Stomach (tissue), 9 donors: ENCODE measurements around the gene PLEKHG2. TPM values are rescaled to one million over a fixed set of nuclear protein-coding genes. Genes with fewer than 3 reads are reported as not detected.
A peak's percentile ranks its signal among the peaks of the same experiment; 100 is the strongest.

ENCODE experiments used
- DNase-seq, 2 donors: peaks; one replicate each; pipeline versions ENCODE4 v3.0.0 to v3.0.0-alpha.2; 2013 to 2019
- H3K27ac ChIP-seq, 5 donors: fragments of 200-600 bp in 4 of 5; sonication (generic) in 4 of 5; one replicate each; pipeline ENCODE4 v1.5.1; 2013 to 2019; ENCODE audit warnings: mild to moderate bottlenecking in 1 of 5, moderate library complexity in 1 of 5
- H3K27me3 ChIP-seq, 3 donors: fragments of 200-600 bp; sonication (generic); one replicate each; pipeline ENCODE4 v1.5.1; 2017 to 2019; ENCODE audit warnings: mixed run types in 1 of 3
- H3K36me3 ChIP-seq, 4 donors: fragments of 200-600 bp; sonication (generic); 1 replicate in 3 of 4; 2 replicates in 1 of 4; pipeline ENCODE4 v1.5.1; 2016 to 2019
- H3K4me1 ChIP-seq, 4 donors: fragments of 200-600 bp; sonication (generic); one replicate each; pipeline ENCODE4 v1.5.1; 2016 to 2019
- H3K4me3 ChIP-seq, 4 donors: fragments of 200-600 bp; sonication (generic) in 3 of 4; one replicate each; pipeline ENCODE4 v1.5.1; 2016 to 2019; ENCODE audit warnings: mild to moderate bottlenecking in 1 of 4
- H3K9me3 ChIP-seq, 4 donors: fragments of 200-600 bp; sonication (generic); one replicate each; pipeline ENCODE4 v1.5.1; 2016 to 2019
- EP300 ChIP-seq: sonication (generic); formaldehyde crosslinking; IDR thresholded peaks from one replicate; pipeline ENCODE4 v1.6.1; 2017; ENCODE audit warnings: antibody characterized with exemption
- POLR2A ChIP-seq, 4 donors: fragments of 450-650 bp; IDR thresholded peaks; one replicate each; pipeline ENCODE4 v1.6.1; 2016; ENCODE audit warnings: antibody characterized with exemption in 4 of 4, control low read depth in 2 of 4, mild to moderate bottlenecking in 1 of 4, moderate library complexity in 1 of 4
- POLR2AphosphoS5 ChIP-seq, 3 donors: sonication (generic); formaldehyde crosslinking; IDR thresholded peaks; one replicate each; pipeline ENCODE4 v1.6.1; 2016; ENCODE audit warnings: antibody characterized with exemption in 3 of 3
- WGBS, 5 donors: extraction: QIAGEN DNeasy Blood & Tissue Kit in 3 of 5; methylation state at CpG; one replicate each; pipeline versions ENCODE4 v1.1.5 to v1.1.7; 2013 to 2018; 5-methylcytosine and 5-hydroxymethylcytosine counted together
- intact Hi-C: fragments of 100-400 bp; cut with DNase I; formaldehyde crosslinking; loops from one replicate; pipeline ENCODE4 v1.15.1; 2023; ENCODE audit warnings: low total_unique reads
- polyA plus RNA-seq, 3 donors: library from polyadenylated mRNA; stranded (reverse); fragments of 200-250 nt; gene quantifications; one replicate each; pipeline ENCODE4 v1.2.3, GENCODE V29; 2013
- total RNA-seq, 5 donors: library from RNA; depleted of rRNA; stranded (reverse); fragments of >200 nt; gene quantifications; one replicate each; pipeline versions ENCODE4 v1.1.0 to v1.2.3, GENCODE V29; 2014 to 2016
- TF ChIP-seq, protein P1 (sequence below), 7 experiments: fragments of 450-650 bp in 4 of 7; fragments of 200-600 bp in 3 of 7; sonication (generic) in 3 of 7; IDR thresholded peaks; one replicate each; pipeline ENCODE4 v1.5.1; 2016 to 2019; ENCODE audit warnings: antibody characterized with exemption in 7 of 7, control low read depth in 2 of 7, mild to moderate bottlenecking in 1 of 7
- donor health status: healthy with polysubstance abuse.
- donor health status: Bipolar disorder and iron deficiency.
- donor health status: healthy.

PLEKHG2 gene
- total and polyA plus RNA-seq, 8 donors = 1.4 to 20.2 (median 7.2) TPM

DNA sequence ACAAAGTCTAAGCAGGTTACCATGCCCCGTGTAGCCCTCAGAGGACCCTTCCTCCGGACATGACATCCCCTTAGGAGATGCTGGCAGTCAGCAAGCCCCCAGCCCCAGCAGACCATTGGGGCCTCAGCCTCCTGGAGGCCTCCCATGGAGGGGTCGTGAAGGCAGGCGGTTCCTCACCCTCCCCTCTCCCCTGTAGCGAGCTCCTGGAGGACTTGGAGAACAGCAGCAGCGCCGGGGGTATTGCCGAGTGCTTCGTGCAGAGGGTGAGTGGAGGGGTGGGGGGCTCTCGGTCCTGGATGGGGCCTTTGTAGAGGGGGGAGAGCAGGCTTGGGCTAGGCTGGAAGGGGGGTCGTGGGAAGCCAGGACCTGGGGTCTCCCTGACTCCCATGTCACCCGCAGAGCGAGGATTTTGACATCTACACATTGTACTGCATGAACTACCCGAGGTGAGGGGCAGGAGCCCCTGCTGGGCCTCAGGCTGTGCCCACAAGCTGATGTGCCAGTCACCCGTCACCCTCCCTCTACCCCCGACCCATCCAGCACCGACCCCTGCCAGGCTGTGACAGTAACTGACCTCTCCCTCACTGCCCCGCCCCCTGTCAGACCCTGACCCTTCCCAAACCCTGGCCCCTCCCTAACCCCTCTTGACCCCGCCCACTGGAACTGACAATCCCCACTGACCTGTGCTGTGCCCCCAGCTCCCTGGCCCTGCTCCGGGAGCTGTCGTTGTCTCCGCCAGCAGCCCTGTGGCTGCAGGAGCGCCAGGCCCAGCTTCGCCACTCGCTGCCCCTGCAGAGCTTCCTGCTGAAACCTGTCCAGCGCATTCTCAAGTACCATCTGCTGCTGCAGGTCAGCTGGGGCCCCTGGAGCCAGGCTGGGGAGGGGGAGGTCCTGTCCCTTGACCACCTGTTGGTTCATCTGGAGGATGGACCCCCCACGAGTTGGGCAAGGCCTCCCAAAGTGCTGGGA lies 4.0 kb downstream of the PLEKHG2 start:
- intact Hi-C loops = no loop called here
- peak overlapping the region in 3 of 5 donors; percentile 98 to 100 (median 98) for H3K27ac ChIP-seq
- DNase-seq = no peak
- TF ChIP-seq EP300 (no peak), POLR2A (IDR thresholded peaks at IDR 0.05) (no peak), POLR2AphosphoS5 (IDR thresholded peaks at IDR 0.05) (peak in 1 of 3 donors; percentile 20)
- TF ChIP-seq, protein P1, sequence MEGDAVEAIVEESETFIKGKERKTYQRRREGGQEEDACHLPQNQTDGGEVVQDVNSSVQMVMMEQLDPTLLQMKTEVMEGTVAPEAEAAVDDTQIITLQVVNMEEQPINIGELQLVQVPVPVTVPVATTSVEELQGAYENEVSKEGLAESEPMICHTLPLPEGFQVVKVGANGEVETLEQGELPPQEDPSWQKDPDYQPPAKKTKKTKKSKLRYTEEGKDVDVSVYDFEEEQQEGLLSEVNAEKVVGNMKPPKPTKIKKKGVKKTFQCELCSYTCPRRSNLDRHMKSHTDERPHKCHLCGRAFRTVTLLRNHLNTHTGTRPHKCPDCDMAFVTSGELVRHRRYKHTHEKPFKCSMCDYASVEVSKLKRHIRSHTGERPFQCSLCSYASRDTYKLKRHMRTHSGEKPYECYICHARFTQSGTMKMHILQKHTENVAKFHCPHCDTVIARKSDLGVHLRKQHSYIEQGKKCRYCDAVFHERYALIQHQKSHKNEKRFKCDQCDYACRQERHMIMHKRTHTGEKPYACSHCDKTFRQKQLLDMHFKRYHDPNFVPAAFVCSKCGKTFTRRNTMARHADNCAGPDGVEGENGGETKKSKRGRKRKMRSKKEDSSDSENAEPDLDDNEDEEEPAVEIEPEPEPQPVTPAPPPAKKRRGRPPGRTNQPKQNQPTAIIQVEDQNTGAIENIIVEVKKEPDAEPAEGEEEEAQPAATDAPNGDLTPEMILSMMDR (IDR thresholded peaks at IDR 0.05) = no peak
- H3K36me3 ChIP-seq = peaks cover 13 to 53% (median 45%) of the 10 kb centered on the region in 4 donors
- peaks cover 9 to 53% (median 44%) of the 10 kb centered on the region in 4 donors for H3K4me1 ChIP-seq
- H3K27me3 ChIP-seq = no peaks in the 10 kb centered on the region
- H3K9me3 ChIP-seq = no peaks in the 10 kb centered on the region
- 80 to 85% (median 81%) methylated on average over 18 to 27 of the region's 27 CpGs for WGBS, 5 donors
- H3K4me3 ChIP-seq = peak overlapping the region in 1 of 4 donors; percentile 11

DNA sequence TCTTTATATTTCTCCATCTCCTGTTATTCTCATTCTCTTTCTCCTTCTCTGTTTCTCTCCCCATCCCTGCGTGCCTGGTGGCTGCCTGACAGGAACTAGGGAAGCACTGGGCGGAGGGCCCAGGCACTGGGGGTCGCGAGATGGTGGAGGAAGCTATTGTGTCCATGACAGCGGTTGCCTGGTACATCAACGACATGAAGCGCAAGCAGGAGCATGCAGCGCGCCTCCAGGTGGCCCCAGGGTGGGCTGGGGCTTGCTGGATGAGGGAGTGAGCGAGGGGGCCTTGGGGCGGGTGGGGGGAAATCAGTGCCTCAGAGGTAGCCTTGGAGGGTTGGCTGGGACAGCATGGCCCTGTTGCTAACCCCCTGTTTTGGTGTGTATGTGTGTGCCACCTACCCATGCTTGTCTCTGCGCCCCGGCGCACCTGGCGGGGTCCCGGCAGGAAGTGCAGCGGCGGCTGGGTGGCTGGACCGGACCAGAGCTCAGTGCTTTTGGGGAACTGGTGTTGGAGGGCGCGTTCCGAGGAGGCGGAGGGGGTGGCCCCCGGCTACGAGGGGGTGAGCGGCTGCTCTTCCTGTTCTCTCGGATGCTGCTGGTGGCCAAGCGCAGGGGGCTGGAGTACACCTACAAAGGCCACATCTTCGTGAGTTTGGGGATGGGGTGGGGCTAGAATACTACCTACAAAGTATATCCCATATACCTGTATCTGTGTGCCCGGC lies 5.2 kb downstream of the PLEKHG2 start:
- intact Hi-C loops = no loop called here
- peak in 1 of 3 donors; percentile 10 for TF ChIP-seq POLR2AphosphoS5 (IDR thresholded peaks at IDR 0.05)
- TF ChIP-seq POLR2A (IDR thresholded peaks at IDR 0.05) = no peak
- TF ChIP-seq, protein P1 (IDR thresholded peaks at IDR 0.05) = no peak
- TF ChIP-seq EP300 = no peak
- peaks cover 13 to 65% (median 57%) of the 10 kb centered on the region in 4 donors for H3K36me3 ChIP-seq
- no peaks in the 10 kb centered on the region for H3K9me3 ChIP-seq
- H3K27ac ChIP-seq = no peak overlapping the region
- H3K4me3 ChIP-seq = no peak overlapping the region
- peaks cover 9 to 47% (median 37%) of the 10 kb centered on the region in 4 donors for H3K4me1 ChIP-seq
- DNase-seq = no peak
- 87 to 92% (median 91%) methylated on average over 24 to 30 of the region's 30 CpGs for WGBS, 5 donors
- no peaks in the 10 kb centered on the region for H3K27me3 ChIP-seq

DNA sequence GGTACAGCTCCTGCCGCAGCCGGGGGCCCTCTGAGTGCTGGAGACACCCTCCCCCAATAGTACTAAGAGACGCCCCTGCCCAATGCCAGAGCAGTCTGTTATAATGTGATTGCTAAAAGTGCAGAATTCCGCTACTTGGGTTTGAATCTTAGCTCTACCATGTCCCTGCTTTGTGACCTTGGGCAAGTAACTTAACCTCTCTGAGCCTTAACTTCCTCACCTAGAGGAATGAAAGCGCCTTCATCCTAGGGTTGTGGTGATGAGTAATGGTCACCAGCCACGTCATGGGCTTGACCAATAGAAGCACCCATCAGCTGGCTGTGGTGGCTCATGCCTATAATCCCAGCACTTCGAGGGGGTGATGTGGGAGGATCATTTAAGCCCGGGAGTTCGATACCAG lies 6.5 kb downstream of the PLEKHG2 start:
- WGBS, 5 donors = 81 to 98% (median 90%) methylated on average over 7 to 9 of the region's 9 CpGs
- intact Hi-C loops = no loop called here
- Histone ChIP-seq H3K27ac (no peak overlapping the region), H3K4me3 (no peak overlapping the region), H3K36me3 (peaks cover 13 to 79% (median 71%) of the 10 kb centered on the region in 4 donors), H3K9me3 (no peaks in the 10 kb centered on the region), H3K27me3 (no peaks in the 10 kb centered on the region), H3K4me1 (peaks cover 9 to 33% (median 24%) of the 10 kb centered on the region in 4 donors)
- TF ChIP-seq, protein P1 (IDR thresholded peaks at IDR 0.05) = no peak
- no peak for TF ChIP-seq POLR2AphosphoS5 (IDR thresholded peaks at IDR 0.05)
- TF ChIP-seq EP300 = no peak
- no peak for TF ChIP-seq POLR2A (IDR thresholded peaks at IDR 0.05)
- DNase-seq = no peak

DNA sequence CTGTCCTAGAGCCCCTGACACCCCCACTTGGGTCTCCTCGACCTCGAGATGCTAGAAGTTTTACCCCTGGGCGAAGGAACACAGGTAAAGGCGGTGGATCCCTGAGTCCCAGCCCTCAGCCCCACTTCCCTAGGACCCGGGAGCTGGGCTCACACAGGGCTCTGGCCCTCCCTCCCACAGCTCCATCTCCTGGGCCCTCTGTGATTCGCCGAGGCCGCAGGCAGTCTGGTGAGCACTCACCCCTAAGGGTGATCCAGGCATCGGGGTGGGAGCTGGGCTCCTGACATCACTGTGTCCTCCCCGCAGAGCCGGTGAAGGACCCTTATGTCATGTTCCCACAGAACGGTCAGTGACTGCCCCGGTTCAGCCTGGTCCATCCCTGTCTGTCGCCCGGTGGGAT lies 8.3 kb downstream of the PLEKHG2 start:
- intact Hi-C loops = no loop called here
- WGBS, 5 donors = 90 to 96% (median 91%) methylated on average over 10 to 15 of the region's 15 CpGs
- TF ChIP-seq EP300 (no peak), POLR2AphosphoS5 (IDR thresholded peaks at IDR 0.05) (no peak), POLR2A (IDR thresholded peaks at IDR 0.05) (no peak)
- TF ChIP-seq, protein P1 (IDR thresholded peaks at IDR 0.05) = no peak
- H3K27me3 ChIP-seq = no peaks in the 10 kb centered on the region
- no peak for DNase-seq
- no peaks in the 10 kb centered on the region for H3K9me3 ChIP-seq
- H3K36me3 ChIP-seq = peaks cover 13 to 93% (median 81%) of the 10 kb centered on the region in 4 donors
- no peak overlapping the region for H3K4me3 ChIP-seq
- H3K27ac ChIP-seq = no peak overlapping the region
- peaks cover 0 to 16% (median 7%) of the 10 kb centered on the region in 4 donors for H3K4me1 ChIP-seq
